ENCODE results near the gene LCLAT1.

Gene LCLAT1

GRCh38 chr2:30645081-30645744 is 198.2 kb downstream of the LCLAT1 start:
- DNase-seq (ENCODE audit: low spot score) = no peak

GRCh38 chr2:30645745-30646119 is 198.7 kb downstream of the LCLAT1 start:
- DNase-seq (ENCODE audit: low spot score) = no peak

GRCh38 chr2:30647752-30648457 is 200.9 kb downstream of the LCLAT1 start:
- no peak for DNase-seq (ENCODE audit: low spot score)

- no peak for DNase-seq (ENCODE audit: low spot score)
Measured at GRCh38 chr2:30649278-30649677, 202.2 kb downstream of the LCLAT1 start.

- no peak for DNase-seq (ENCODE audit: low spot score)
Measured at GRCh38 chr2:30649828-30650227, 202.8 kb downstream of the LCLAT1 start.

- DNase-seq (ENCODE audit: low spot score) = no peak
Measured at GRCh38 chr2:30652271-30652915, 205.3 kb downstream of the LCLAT1 start.

GRCh38 chr2:30653847-30654246 is 206.8 kb downstream of the LCLAT1 start:
- DNase-seq (ENCODE audit: low spot score) = no peak

GRCh38 chr2:30654404-30654803 is 207.4 kb downstream of the LCLAT1 start:
- DNase-seq (ENCODE audit: low spot score) = no peak

GRCh38 chr2:30655211-30655610 is 208.2 kb downstream of the LCLAT1 start:
- no peak for DNase-seq (ENCODE audit: low spot score)

- no peak for DNase-seq (ENCODE audit: low spot score)
Measured at GRCh38 chr2:30655660-30656059, 208.6 kb downstream of the LCLAT1 start.

- no peak for DNase-seq (ENCODE audit: low spot score)
Measured at GRCh38 chr2:30656079-30656478, 209.0 kb downstream of the LCLAT1 start.

- DNase-seq (ENCODE audit: low spot score) = no peak
Measured at GRCh38 chr2:30661173-30662107, 214.4 kb downstream of the LCLAT1 start.

GRCh38 chr2:30662268-30663131 is 215.5 kb downstream of the LCLAT1 start:
- DNase-seq (ENCODE audit: low spot score) = no peak

GRCh38 chr2:30663321-30663720 is 216.3 kb downstream of the LCLAT1 start:
- DNase-seq (ENCODE audit: low spot score) = no peak

- DNase-seq (ENCODE audit: low spot score) = no peak
Measured at GRCh38 chr2:30663806-30664205, 216.8 kb downstream of the LCLAT1 start.

GRCh38 chr2:30664761-30665358 is 217.8 kb downstream of the LCLAT1 start:
- DNase-seq (ENCODE audit: low spot score) = peak; percentile 93

GRCh38 chr2:30665761-30666265 is 218.8 kb downstream of the LCLAT1 start:
- no peak for DNase-seq (ENCODE audit: low spot score)

GRCh38 chr2:30666266-30666874 is 219.3 kb downstream of the LCLAT1 start:
- DNase-seq (ENCODE audit: low spot score) = peak; percentile 72

- no peak for DNase-seq (ENCODE audit: low spot score)
Measured at GRCh38 chr2:30670453-30670852, 223.4 kb downstream of the LCLAT1 start.

- DNase-seq (ENCODE audit: low spot score) = no peak
Measured at GRCh38 chr2:30673127-30673526, 226.1 kb downstream of the LCLAT1 start.
